ENCODE data around the gene RBBP6. TPM values are rescaled to one million over a fixed set of nuclear protein-coding genes. Genes with fewer than 3 reads are reported as not detected.

RBBP6 gene
- total and polyA plus RNA-seq, 9 of the 15 experiments (the other 6 are each of a cell fraction or from before 2014, with no cell fraction given) = 19.2 to 76.6 (median 42.7) TPM

- Histone ChIP-seq H3K27ac (ENCODE audit: extremely low read depth, low read depth, low read length) (no peak overlapping the region), H3K9me1 (ENCODE audit: control insufficient read depth, insufficient read depth, low read length) (no peaks in the 10 kb centered on the region), H4K20me1 (replicated peaks; ENCODE audit: control insufficient read depth, insufficient read depth, low read length) (no peaks in the 10 kb centered on the region), H3K4me3 (no peak overlapping the region), H3K9ac (ENCODE audit: insufficient read depth in 1 of 2, low read depth in 2 of 2, low read length in 2 of 2) (no peak overlapping the region), H3K4me2 (ENCODE audit: insufficient read depth, low read length) (no peak overlapping the region), H3K4me1 (replicated peaks in 1 of 2; ENCODE audit: control insufficient read depth in 2 of 2, insufficient read depth in 2 of 2, low read length in 2 of 2) (peaks cover 6 to 9% of the 10 kb centered on the region in 2 experiments; a peak in 3 of 5 replicates), H3K27me3 (ENCODE audit: control insufficient read depth in 2 of 2, insufficient read depth in 2 of 2, low read length in 2 of 2) (peaks cover 0 to 18% of the 10 kb centered on the region in 2 experiments; a peak in 2 of 5 replicates), H2AFZ (ENCODE audit: low read depth, low read length) (peak overlapping the region; percentile 75), H3K9me3 (replicated peaks; ENCODE audit: control insufficient read depth, insufficient read depth, low read depth, low read length) (no peaks in the 10 kb centered on the region; the same call in 1 of the 2 replicates), H3K79me2 (ENCODE audit: control insufficient read depth, insufficient read depth, low read length) (no peaks in the 10 kb centered on the region), H3K36me3 (ENCODE audit: control insufficient read depth, insufficient read depth, low read length) (no peaks in the 10 kb centered on the region)
- FAIRE-seq (no peak), DNase-seq (ENCODE audit: extremely low read depth in 1 of 4, low spot score in 3 of 4) (peak in 2 of 4 experiments; percentile 39 to 42), ATAC-seq (peak; percentile 90)
- ChIA-PET CTCF (ENCODE audit: low intra/inter-chr PET ratio) (no interaction called here), POLR2A (no interaction called here)
- in situ Hi-C loops (cut with MboI) (no loop called here), intact Hi-C loops (cut with micrococcal nuclease) (no loop called here)
- 23% methylated on average over 1 of the region's 1 CpG for WGBS (ENCODE audit: insufficient coverage, low coverage, missing lambda C conversion rate)
- no TSS peak for BruUV-seq (replicated peaks)
- TF ChIP-seq ZFP36 (IDR thresholded peaks at IDR 0.05; ENCODE audit: low read depth, low read length, partially characterized antibody) (peak; percentile 89), ZNF384 (IDR thresholded peaks at IDR 0.05; ENCODE audit: low read depth, low read length) (no peak), KLF10 (CRISPR knock-in tag; IDR thresholded peaks at IDR 0.05) (no peak), ZBTB33 (CRISPR knock-in tag; IDR thresholded peaks at IDR 0.05) (no peak), RNF2 (IDR thresholded peaks at IDR 0.05) (no peak), WHSC1 (IDR thresholded peaks at IDR 0.05; ENCODE audit: low read length) (no peak), USF2 (CRISPR knock-in tag; IDR thresholded peaks at IDR 0.05) (peak; percentile 88), USF1 (CRISPR knock-in tag; IDR thresholded peaks at IDR 0.05) (peak; percentile 68), SIRT6 (IDR thresholded peaks at IDR 0.05; ENCODE audit: low read depth, low read length) (no peak), MED1 (CRISPR knock-in tag; IDR thresholded peaks at IDR 0.05; ENCODE audit: borderline replicate concordance) (no peak), ZNF699 (CRISPR knock-in tag; IDR thresholded peaks at IDR 0.05; ENCODE audit: insufficient replicate concordance) (no peak), ADNP (tag; IDR thresholded peaks at IDR 0.05) (no peak), ZBTB43 (CRISPR knock-in tag; IDR thresholded peaks at IDR 0.05) (no peak), SREBF1 (IDR thresholded peaks at IDR 0.05; ENCODE audit: borderline replicate concordance, low read depth, low read length) (no peak), MYC (IDR thresholded peaks at IDR 0.05; ENCODE audit: low read depth, low read length) (no peak), MYC (CRISPR knock-in tag; IDR thresholded peaks at IDR 0.05; ENCODE audit: borderline replicate concordance, low read depth) (no peak), FOS (IDR thresholded peaks at IDR 0.05; ENCODE audit: extremely low read depth, insufficient read length) (peak; percentile 4), CREB1 (IDR thresholded peaks at IDR 0.05) (no peak), CREB1 (CRISPR knock-in tag; IDR thresholded peaks at IDR 0.05) (no peak)
These were observed 28.2 kb upstream of the RBBP6 start for GRCh38 chr16:24511174-24511573.
